Left ventricle myocardium superior (tissue), 1 donor: ENCODE data around the gene ACTL10. TPM values are rescaled to one million over a fixed set of nuclear protein-coding genes. Genes with fewer than 3 reads are reported as not detected.
"Not testable (repeated sequence)": the region's sequence is repeated elsewhere in the genome, so short reads cannot be mapped to it uniquely, and the experiment has no call there.

Experiments used
- ATAC-seq: fragments of 200-7000 bp; cut with Tn5 transposase; one replicate; pipeline ENCODE4 v1.9.1; 2020; ENCODE audit warnings: mild to moderate bottlenecking, moderate library complexity
- DNase-seq: peaks from one replicate; pipeline ENCODE4 v3.0.0-alpha.2; 2020
- intact Hi-C: fragments of 100-400 bp; cut with micrococcal nuclease; formaldehyde crosslinking; loops from one replicate; pipeline ENCODE4 v1.11.0; 2022
- long read RNA-seq: library from polyadenylated mRNA; unstranded; transcript quantifications from one replicate; pipeline ENCODE4 v2.0.0, GENCODE V29; 2021
- total RNA-seq: library from RNA; stranded (reverse); fragmentation: NEBNext Ultra II Directional; extraction: Animal tissue kit (Norgen Biotek cat#: 25700); gene quantifications from one replicate; pipeline ENCODE4 v1.2.1, GENCODE V29; 2021
- donor health status: DM: no; HTN: yes; CAD: no; lungs with severe emphysema.

ACTL10 gene
- total RNA-seq: 0.40 TPM
- long read RNA-seq: 0 reads

DNA sequence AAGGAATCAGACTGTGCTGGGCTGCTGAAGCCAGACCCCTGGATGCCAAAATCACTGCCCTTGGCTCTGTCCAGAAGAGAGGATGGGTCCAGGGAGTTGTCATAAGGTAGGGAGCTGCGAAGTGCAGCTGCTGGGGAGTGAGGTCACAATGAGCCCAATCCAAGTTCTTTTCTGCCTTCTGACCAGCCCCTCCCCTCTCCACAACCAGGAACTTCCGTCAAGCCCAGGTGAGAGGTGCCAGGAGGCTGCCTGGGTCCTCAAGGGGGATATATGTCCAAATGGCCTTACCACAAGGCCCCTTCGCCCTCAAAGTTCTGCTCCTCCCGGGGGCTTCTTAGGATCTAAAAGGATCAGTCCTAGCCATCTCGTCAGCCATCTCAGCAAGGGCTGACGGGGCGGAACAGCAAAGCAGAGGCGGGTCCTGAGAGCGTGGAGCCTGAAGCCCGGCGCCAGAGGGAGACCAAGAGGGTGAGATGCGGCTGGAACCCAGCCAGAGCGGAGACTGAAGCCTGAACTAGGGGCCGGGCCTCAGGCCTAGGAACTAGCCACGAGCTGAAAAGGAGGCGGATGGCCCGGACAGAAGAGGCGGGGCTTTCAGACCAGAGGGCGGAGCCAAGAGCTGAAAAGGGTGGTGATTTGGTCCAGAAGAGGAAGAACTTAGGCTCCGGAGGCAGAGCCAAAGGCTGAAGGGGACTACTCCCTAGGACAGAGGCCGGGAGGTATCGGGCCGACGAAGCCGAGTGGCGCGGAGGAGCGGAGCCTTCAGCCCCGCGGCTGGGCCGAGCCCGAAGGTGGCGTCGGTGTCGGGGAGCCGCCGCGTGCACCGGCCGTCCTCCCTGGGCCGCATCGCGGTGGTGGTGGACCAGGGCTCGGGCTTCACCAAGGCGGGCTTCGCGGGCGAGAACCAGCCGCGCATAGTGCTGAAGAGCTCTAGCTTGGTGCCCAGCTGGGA, at the start of gene ACTL10:
Gene ACTL10 (plus strand): TSS at position 651 of the 952 bp plus-strand sequence. CDS start 555 bp downstream, outside the sequence.
- intact Hi-C loops: no loop called here
- ATAC-seq (peak; percentile 74), DNase-seq (peak; percentile 99)

GRCh38 chr20:33621717-33622400, 44.9 kb upstream of the ACTL10 start:
- no peak for ATAC-seq

DNA sequence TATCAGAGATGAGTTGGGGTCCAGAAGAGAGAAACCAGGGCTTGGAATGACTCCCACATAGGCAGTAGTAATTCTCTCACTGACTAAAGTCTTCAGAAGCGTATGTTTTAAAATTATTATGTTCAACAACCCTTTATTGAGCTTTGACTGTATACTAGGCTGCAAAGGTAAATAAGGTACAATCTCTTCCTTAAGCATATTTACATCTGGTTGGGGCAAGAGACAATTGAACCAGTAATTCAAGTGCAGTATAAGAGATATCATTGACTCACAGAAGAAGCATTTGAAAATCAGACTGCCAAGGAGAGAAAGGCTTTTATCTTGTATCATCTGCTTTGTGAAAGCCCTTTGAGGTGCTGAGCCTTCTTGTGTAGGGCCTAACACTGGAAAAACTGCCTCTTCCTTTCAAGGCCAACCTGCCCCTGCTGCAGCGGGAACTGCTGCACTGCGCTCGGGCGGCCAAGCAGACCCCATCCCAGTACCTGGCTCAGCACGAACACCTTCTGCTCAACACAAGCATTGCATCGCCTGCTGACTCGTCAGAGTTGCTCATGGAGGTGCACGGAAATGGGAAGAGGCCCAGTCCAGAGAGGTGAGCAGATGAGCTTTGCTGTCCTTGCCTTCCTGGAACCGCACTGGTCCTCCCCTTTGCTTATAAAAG, 43.9 kb upstream of the ACTL10 start:
- DNase-seq (no peak), ATAC-seq (no peak)
- intact Hi-C loops: no loop called here

More at GRCh38 chr20:33621717-33622400, 44.9 kb upstream of the ACTL10 start:
- DNase-seq: no peak
- intact Hi-C loops: no loop called here

GRCh38 chr20:33624399-33624798, 42.3 kb upstream of the ACTL10 start:
- DNase-seq: no peak
- ATAC-seq: no peak
- intact Hi-C loops: no loop called here

DNA sequence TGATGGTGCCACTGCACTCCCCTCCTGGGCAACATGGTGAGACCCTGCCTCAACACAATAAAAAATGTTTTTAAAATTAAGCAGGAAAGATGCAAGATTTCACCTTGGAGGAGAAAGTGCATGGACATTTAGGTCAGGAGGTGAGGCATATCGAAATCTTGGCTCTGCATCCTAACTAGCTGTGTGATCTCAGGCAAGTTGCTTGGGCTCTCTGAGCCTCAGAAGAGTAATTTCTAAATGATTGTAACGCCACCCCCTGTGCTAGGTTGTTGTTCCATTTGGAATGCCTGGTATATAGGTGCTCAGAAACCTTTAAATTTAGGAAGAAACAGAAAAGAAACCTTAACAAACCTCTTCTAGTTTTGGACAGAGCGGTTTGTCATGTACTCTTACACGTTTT, 40.6 kb upstream of the ACTL10 start:
- ATAC-seq: no peak
- DNase-seq: no peak
- intact Hi-C loops: no loop called here

GRCh38 chr20:33627577-33628216, 39.0 kb upstream of the ACTL10 start:
- ATAC-seq (no peak), DNase-seq (no peak)
- intact Hi-C loops: no loop called here

DNA sequence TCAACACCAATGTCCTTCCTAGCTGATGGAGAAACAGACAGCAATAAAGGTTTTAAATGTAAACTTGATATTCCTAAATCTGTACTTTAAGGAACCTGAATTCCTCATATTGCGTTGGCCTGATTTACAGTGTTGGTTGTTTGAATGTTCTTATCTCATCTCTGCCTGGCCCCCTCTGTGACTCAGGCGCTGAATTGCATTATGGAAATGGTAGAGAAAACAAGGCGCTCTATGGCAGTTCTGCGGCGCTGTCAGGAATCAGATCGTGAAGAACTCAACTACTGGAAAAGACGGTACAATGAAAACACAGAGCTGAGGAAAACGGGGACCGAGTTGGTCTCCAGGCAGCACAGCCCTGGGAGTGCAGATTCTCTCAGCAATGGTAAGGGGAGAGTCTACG, 37.2 kb upstream of the ACTL10 start:
- intact Hi-C loops: no loop called here

DNA sequence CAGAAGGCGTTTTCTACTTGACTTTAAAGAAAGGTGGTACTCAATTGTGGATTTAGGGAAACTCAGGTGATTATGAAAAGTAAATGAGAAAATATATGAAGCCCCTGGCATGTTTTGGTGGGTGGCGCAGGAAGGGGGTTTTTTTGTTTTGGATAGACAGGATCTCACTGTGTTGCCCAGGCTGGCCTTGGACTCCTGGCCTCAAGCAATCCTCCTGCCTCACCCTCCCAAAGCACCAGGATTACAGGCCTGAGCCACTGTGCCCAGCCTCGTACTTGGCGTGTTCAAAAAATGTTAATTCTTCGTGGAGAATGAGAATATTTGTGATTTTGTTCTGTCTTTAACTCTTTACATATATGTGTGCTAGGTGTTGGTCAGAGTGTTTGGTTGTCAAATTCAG, 36.8 kb upstream of the ACTL10 start:
- intact Hi-C loops: no loop called here
- no peak for DNase-seq
- ATAC-seq: no peak

More for the DNA sequence above, 37.2 kb upstream of the ACTL10 start:
- ATAC-seq: no peak
- no peak for DNase-seq

DNA sequence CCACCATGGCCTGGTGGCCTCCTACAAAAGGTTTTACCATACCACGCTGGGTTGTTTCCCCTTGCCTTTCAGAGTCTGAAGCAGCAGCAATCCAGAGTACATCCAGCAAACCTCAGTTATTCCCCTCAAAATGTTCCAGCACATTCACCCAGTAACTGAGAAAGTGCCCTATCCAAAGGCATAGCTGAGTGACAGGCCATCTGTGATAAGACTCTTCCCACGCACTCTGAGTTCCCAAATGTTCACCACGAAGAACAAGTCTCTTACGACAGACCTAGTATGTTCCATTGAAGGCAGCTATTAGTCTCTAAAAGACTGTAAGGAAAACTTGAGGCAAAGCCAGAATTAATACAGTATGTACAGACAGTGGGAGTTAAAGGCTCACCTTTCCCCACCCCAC, 36.2 kb upstream of the ACTL10 start:
- ATAC-seq (no peak), DNase-seq (no peak)
- intact Hi-C loops: no loop called here

- intact Hi-C loops, ATAC-seq, DNase-seq: not testable (repeated sequence)
Measured at GRCh38 chr20:33631910-33632309, 34.8 kb upstream of the ACTL10 start.

GRCh38 chr20:33635341-33635740, 31.4 kb upstream of the ACTL10 start:
- intact Hi-C loops: no loop called here
- ATAC-seq (no peak), DNase-seq (no peak)

DNA sequence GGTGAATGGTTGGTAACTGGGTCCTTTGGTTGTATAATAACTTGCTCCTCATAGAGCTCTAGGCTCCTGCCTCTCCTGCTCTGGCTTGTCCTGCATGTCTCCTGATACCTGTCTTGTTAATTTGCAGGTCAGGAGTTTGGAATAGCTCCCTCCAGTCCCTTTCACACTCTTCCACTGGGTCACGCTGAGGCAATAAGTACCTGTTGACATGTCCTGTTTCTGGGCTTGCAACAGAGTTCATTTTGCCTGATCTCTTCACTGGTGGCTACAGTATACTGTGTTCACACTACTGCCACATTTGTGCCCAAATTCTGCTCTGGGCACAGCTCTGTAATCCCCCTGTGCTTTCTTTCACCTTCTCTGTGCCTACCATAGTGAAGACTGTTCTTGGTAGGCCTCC, 30.0 kb upstream of the ACTL10 start:
- no peak for DNase-seq
- intact Hi-C loops: no loop called here
- no peak for ATAC-seq

- intact Hi-C loops: no loop called here
- ATAC-seq (no peak), DNase-seq (no peak)
Measured at GRCh38 chr20:33640287-33640686, 26.5 kb upstream of the ACTL10 start.

DNA sequence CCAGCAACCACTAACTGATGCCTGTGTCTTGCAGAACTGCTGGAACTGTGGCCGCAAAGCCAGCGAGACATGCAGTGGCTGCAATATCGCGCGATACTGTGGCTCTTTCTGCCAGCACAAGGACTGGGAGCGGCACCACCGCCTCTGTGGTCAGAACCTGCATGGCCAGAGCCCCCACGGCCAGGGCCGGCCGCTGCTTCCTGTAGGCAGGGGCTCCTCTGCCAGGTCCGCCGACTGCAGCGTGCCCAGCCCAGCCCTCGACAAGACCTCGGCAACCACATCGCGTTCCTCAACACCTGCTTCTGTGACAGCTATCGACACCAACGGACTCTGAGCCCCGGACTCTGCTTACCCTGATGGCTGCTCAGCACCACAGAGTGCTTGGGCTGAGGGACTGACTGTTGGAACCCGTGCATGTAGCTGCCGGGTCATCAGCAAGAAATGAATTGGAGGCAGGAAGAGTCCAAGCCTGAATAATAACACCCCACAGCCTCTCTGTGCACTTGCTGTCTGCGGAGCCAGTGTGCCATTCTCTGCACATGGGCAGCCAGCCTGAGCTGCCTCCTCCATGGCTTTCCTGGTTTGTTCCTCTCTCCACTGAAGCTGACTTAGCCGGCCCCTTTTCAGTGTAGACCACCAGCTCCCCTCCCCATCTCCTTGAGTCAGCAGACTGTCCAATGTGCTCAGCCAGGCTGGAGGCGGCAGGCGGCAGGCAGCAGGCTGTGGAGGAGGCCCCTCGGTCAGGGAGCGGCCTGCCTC, 22.3 kb upstream of the ACTL10 start:
- intact Hi-C loops: no loop called here
- DNase-seq (no peak), ATAC-seq (no peak)

DNA sequence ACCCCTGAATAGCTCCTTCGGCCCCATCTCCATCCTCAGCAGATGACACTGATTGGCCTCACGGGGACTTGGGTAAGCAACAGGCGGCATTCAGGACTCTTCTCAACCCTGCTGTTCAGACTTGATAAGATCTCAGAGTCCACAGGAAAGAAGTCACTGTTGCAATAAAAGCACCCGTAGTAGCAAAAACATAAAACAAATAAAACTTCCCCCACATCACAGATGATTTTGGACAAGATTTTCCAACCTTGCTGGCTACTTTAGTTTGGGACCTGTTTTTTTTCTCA, 21.7 kb upstream of the ACTL10 start:
- intact Hi-C loops: no loop called here
- DNase-seq: no peak
- ATAC-seq: no peak

DNA sequence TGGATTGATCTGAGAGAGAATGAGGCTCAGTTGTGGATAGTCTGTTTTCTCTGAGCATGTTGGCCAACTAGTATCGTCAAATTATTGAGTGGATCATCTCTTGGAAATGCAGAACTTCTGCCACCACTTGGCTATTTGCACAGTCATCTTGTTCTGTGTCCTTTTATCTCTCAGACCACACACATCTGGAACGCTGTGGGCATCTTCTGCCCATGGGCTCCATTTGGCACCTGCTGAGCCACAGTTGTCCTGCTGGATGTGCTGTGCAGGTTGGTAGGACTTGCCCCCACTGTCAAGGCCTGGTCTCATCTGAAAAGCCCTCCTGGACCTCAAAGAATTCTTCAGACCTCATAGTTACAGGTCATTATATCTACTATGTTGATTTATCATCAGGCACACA, 21.3 kb upstream of the ACTL10 start:
- intact Hi-C loops: no loop called here
- DNase-seq: no peak
- ATAC-seq: no peak

DNA sequence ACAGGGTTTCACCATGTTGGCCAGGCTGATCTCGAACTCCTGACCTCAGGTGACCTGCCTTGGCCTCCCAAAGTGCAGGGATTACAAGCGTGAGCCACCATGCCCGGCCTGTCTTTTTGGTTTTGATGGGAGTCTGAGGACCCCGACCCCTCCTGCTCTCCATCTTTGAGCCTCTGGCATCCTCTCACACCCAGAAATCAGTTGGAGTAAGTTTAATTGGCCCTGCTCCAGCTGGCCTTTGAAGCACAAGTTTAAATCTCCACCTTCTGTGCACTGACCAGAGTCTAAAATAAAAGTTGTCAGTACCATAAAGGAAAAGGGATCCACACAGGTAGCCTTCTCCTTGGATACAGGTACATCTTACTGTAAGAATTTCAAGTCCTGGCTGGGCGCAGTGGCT, 20.6 kb upstream of the ACTL10 start:
- ATAC-seq: no peak
- no peak for DNase-seq
- intact Hi-C loops: no loop called here

- ATAC-seq, DNase-seq, intact Hi-C loops: not testable (repeated sequence)
Measured at GRCh38 chr20:33646959-33647602, 19.7 kb upstream of the ACTL10 start.
